Panc1 (cell line): ENCODE data around the gene OPN3. TPM values are rescaled to one million over a fixed set of nuclear protein-coding genes. Genes with fewer than 3 reads are reported as not detected.

Experiments used
- ATAC-seq: fragments of 200-7000 bp; cut with Tn5 transposase; 2 replicates; pipeline ENCODE4 v1.9.1; 2020; ENCODE audit warnings: mild to moderate bottlenecking, moderate library complexity
- BruUV-seq: library from RNA; stranded (reverse); fragments of 400-500 nt; replicated peaks from 2 replicates; lab custom pipeline; 2021; lab: Mats Ljungman, UMichigan
- CTCF ChIA-PET: fragments of 300-600 bp; sonication (Branson Sonifier 250); formaldehyde crosslinking; loops from one replicate; lab custom pipeline; 2022; ENCODE audit warnings: antibody characterized with exemption; lab: Charles Lee
- POLR2A ChIA-PET: fragments of 300-600 bp; sonication (Branson Sonifier 250); formaldehyde crosslinking; loops from one replicate; lab custom pipeline; 2022; ENCODE audit warnings: antibody characterized with exemption; lab: Charles Lee
- DNase-seq: peaks from one replicate; pipeline ENCODE4 v3.0.0-alpha.2; 2010; ENCODE audit warnings: low read depth, low spot score
- H3K27ac ChIP-seq: 2 replicates; pipeline ENCODE4 v1.5.1; 2011; ENCODE audit warnings: mild to moderate bottlenecking, low read length, inconsistent platforms
- H3K27me3 ChIP-seq: fragments of 200-500 bp; sonication (Bioruptor generic); 2 replicates; pipeline ENCODE4 v1.6.0; 2014; ENCODE audit warnings: low read length, inconsistent platforms; ENCODE audit not compliant: control insufficient read depth, insufficient read depth
- H3K36me3 ChIP-seq: fragments of 200-500 bp; sonication (Bioruptor generic); 2 replicates; pipeline ENCODE4 v1.5.1; 2014; ENCODE audit warnings: inconsistent platforms, mild to moderate bottlenecking, low read length, moderate library complexity; ENCODE audit not compliant: control insufficient read depth, insufficient read depth
- H3K4me1 ChIP-seq: 2 replicates; pipeline ENCODE4 v1.5.1; 2011; ENCODE audit warnings: inconsistent platforms, mild to moderate bottlenecking, low read length, moderate library complexity; ENCODE audit not compliant: control insufficient read depth, insufficient read depth
- H3K4me3 ChIP-seq, 2 experiments: 2 replicates each; pipeline ENCODE4 v1.5.1; 2011 to 2012; ENCODE audit warnings: low read depth in 2 of 2, low read length in 2 of 2, mild to moderate bottlenecking in 2 of 2, inconsistent platforms in 1 of 2, moderate library complexity in 1 of 2
- H3K9me3 ChIP-seq: fragments of 200-500 bp; sonication (Bioruptor generic); 2 replicates; pipeline ENCODE4 v1.5.1; 2014; ENCODE audit warnings: low read depth, mild to moderate bottlenecking, inconsistent platforms, low read length, moderate library complexity; ENCODE audit not compliant: control insufficient read depth, insufficient read depth
- POLR2AphosphoS5 ChIP-seq: IDR thresholded peaks from 2 replicates; pipeline ENCODE4 v1.6.1; 2012; ENCODE audit warnings: mild to moderate bottlenecking, low read depth, low read length, moderate library complexity
- REST ChIP-seq, 2 experiments: IDR thresholded peaks; 2 replicates each; pipeline ENCODE4 v1.6.1; 2011 to 2012; ENCODE audit warnings: low read depth in 2 of 2, control low read depth in 1 of 2, low read length in 1 of 2, mild to moderate bottlenecking in 1 of 2, moderate library complexity in 1 of 2; ENCODE audit not compliant: insufficient read depth in 1 of 2
- SIN3A ChIP-seq: IDR thresholded peaks from 2 replicates; pipeline ENCODE4 v1.6.1; 2012; ENCODE audit warnings: low read depth, mild to moderate bottlenecking, low read length, moderate library complexity, borderline replicate concordance; ENCODE audit not compliant: insufficient read depth
- TCF7L2 ChIP-seq: IDR thresholded peaks from 2 replicates; pipeline ENCODE4 v1.6.1; 2011; ENCODE audit warnings: mild to moderate bottlenecking, low read depth, low read length, inconsistent platforms
- in situ Hi-C: cut with HindIII; loops from 2 replicates; pipeline ENCODE4 v1.10.0; 2016; ENCODE audit warnings: low sequenced_read_pairs, low pct_unique_long_range_greater_than_20kb
- intact Hi-C: fragments of 100-400 bp; cut with micrococcal nuclease; formaldehyde crosslinking; loops from one replicate; pipeline ENCODE4 v1.10.0; 2022; ENCODE audit not compliant: unreplicated experiment
- total RNA-seq: library from RNA; stranded (reverse); gene quantifications from one replicate; pipeline ENCODE4 v1.2.1, GENCODE V29; 2021; ENCODE audit not compliant: unreplicated experiment
- TF ChIP-seq, protein P1 (sequence below): fragments of 450-650 bp; IDR thresholded peaks from 2 replicates; pipeline ENCODE4 v1.5.1; 2017; ENCODE audit warnings: mild to moderate bottlenecking

OPN3 gene
- total RNA-seq, 1 experiment from 2014 or later = 34.0 TPM

DNA sequence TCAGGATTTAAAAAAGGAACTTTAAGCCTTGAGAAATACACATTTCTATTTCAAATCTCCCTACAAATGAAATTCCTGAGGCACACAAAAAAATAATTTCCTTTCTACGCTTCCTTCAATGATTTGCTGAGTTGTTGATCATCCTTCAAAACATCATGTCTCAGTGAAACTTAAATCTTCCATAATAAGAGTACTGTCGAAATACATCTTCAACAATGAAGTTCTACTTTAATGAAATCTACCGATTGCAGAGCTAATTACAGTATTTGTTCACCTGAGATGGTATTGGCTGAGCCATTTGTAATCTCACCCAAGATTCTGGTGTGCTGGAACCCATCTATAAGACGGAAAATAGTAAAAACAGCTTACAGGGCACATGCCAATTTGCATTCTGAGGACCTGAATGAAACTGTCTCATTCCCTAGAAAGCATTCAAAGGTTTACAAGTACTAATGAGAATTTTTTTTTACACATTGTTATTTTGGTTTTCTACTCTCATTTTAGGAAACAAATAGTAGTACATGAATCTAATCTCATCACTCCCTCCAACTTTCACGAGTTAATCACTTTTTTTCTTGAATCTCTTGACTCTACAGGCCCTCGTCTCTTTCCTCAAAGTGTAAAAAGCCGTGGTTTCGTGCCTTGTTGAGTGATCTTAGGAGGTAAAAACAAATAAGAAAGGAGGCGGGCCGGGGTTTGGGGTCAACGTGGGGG lies 1.1 kb downstream of the OPN3 start:
- Histone ChIP-seq H3K4me1 (peaks cover 10% of the 10 kb centered on the region; the same call in 1 of the 2 replicates), H3K27me3 (no peaks in the 10 kb centered on the region), H3K36me3 (peaks cover 5% of the 10 kb centered on the region), H3K9me3 (peaks cover 4% of the 10 kb centered on the region; the same call in 1 of the 2 replicates), H3K4me3 (peak overlapping the region; percentile 83 to 88), H3K27ac (peak overlapping the region; percentile 88)
- ChIA-PET POLR2A (no interaction called here), CTCF (no interaction called here)
- no peak for TF ChIP-seq SIN3A
- TF ChIP-seq, protein P1, sequence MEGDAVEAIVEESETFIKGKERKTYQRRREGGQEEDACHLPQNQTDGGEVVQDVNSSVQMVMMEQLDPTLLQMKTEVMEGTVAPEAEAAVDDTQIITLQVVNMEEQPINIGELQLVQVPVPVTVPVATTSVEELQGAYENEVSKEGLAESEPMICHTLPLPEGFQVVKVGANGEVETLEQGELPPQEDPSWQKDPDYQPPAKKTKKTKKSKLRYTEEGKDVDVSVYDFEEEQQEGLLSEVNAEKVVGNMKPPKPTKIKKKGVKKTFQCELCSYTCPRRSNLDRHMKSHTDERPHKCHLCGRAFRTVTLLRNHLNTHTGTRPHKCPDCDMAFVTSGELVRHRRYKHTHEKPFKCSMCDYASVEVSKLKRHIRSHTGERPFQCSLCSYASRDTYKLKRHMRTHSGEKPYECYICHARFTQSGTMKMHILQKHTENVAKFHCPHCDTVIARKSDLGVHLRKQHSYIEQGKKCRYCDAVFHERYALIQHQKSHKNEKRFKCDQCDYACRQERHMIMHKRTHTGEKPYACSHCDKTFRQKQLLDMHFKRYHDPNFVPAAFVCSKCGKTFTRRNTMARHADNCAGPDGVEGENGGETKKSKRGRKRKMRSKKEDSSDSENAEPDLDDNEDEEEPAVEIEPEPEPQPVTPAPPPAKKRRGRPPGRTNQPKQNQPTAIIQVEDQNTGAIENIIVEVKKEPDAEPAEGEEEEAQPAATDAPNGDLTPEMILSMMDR = no peak
- TF ChIP-seq TCF7L2 = no peak
- DNase-seq (no peak), ATAC-seq (no peak)
- intact Hi-C loops = no loop called here
- in situ Hi-C loops = no loop called here
- BruUV-seq = no TSS peak

GRCh38 chr1:241638099-241638682 lies 2.0 kb downstream of the OPN3 start:
- peaks cover 4% of the 10 kb centered on the region; the same call in 1 of the 2 replicates for H3K9me3 ChIP-seq
- DNase-seq = no peak
- TSS peak; percentile 57 for BruUV-seq

DNA sequence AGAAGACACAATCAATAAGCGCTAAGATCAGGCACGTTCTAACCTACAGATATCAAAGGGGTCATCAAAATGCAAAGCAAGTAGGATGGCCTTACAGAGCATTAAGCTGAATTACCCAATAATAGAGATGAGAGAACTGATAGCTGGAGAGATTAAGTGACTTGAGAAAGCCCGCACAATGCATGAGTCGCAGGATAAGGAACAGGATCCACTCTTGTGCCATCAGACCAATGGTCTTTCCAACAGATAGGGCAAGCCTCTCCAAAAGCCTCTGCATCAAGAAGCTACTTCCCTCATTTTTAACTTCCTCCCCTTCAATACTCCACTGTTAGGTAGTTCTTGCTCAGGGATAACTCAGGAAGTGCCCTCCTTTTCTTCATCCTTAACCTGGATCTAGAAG lies 2.6 kb downstream of the OPN3 start:
- ChIA-PET POLR2A (interaction anchor here (0.6 kb wide), 1 partner anchor 382 kb away, joined by 3 read pairs; no protein-coding TSS in a partner anchor), CTCF (no interaction called here)
- Histone ChIP-seq H3K36me3 (peaks cover 5% of the 10 kb centered on the region), H3K27me3 (no peaks in the 10 kb centered on the region), H3K4me3 (peak overlapping the region; percentile 83 to 88), H3K4me1 (peaks cover 10% of the 10 kb centered on the region; the same call in 1 of the 2 replicates), H3K27ac (peak overlapping the region; percentile 6; the same call in 1 of the 2 replicates), H3K9me3 (peaks cover 4% of the 10 kb centered on the region; the same call in 1 of the 2 replicates)
- TF ChIP-seq TCF7L2 (no peak), POLR2AphosphoS5 (no peak), SIN3A (no peak), REST (IDR thresholded peaks at IDR 0.05; ENCODE audit: insufficient read depth in 1 of 2, low read depth in 2 of 2, low read length in 1 of 2) (no peak)
- TF ChIP-seq, protein P1 = no peak
- no TSS peak for BruUV-seq
- in situ Hi-C loops (no loop called here), intact Hi-C loops (no loop called here)
- no peak for DNase-seq
- no peak for ATAC-seq

More at GRCh38 chr1:241638099-241638682, 2.0 kb downstream of the OPN3 start:
- ATAC-seq = no peak
- no peak for TF ChIP-seq SIN3A
- no peak for TF ChIP-seq POLR2AphosphoS5
- TF ChIP-seq, protein P1 = no peak
- ChIA-PET CTCF (no interaction called here), POLR2A (interaction anchor here (0.6 kb wide), 1 partner anchor 383 kb away, joined by 3 read pairs; no protein-coding TSS in a partner anchor)
- intact Hi-C loops = no loop called here
- Histone ChIP-seq H3K4me1 (peaks cover 10% of the 10 kb centered on the region; the same call in 1 of the 2 replicates), H3K27ac (peak overlapping the region; percentile 6; the same call in 1 of the 2 replicates), H3K36me3 (peaks cover 5% of the 10 kb centered on the region), H3K4me3 (peak overlapping the region; percentile 83 to 88), H3K27me3 (no peaks in the 10 kb centered on the region)
- in situ Hi-C loops = no loop called here
